Activated naive CD8-positive, alpha-beta T cell treated with anti-CD3 and anti-CD28 coated beads, Interleukin-2, amount 50 U/mL, for 24 hours (primary cell): Measurements from ENCODE around the gene ZDHHC7.
A peak's percentile ranks its signal among the peaks of the same experiment; 100 is the strongest.
"Not testable (repeated sequence)": the region's sequence is repeated elsewhere in the genome, so short reads cannot be mapped to it uniquely, and the experiment has no call there.

Experiments
- ATAC-seq: fragments of 150-1000 bp; cut with Tn5 transposase; one replicate; pipeline ENCODE4 v1.10.0; 2021
- DNase-seq: peaks from one replicate; pipeline ENCODE4 v3.0.0; 2021
- H3K27ac Mint-ChIP-seq: one replicate; pipeline ENCODE4 v1.8.0; 2021; ENCODE audit warnings: mild to moderate bottlenecking, mixed read lengths
- H3K27me3 Mint-ChIP-seq: one replicate; pipeline ENCODE4 v1.8.0; 2021; ENCODE audit warnings: mixed read lengths
- H3K36me3 Mint-ChIP-seq: one replicate; pipeline ENCODE4 v1.8.0; 2021; ENCODE audit warnings: low read depth, mixed read lengths
- H3K4me1 Mint-ChIP-seq: one replicate; pipeline ENCODE4 v1.8.0; 2021; ENCODE audit warnings: mixed read lengths
- H3K4me3 Mint-ChIP-seq: one replicate; pipeline ENCODE4 v1.8.0; 2021; ENCODE audit warnings: mild to moderate bottlenecking, moderate library complexity, mixed read lengths
- H3K9me3 Mint-ChIP-seq: one replicate; pipeline ENCODE4 v1.8.0; 2021; ENCODE audit warnings: mixed read lengths

The ZDHHC7 gene

DNA sequence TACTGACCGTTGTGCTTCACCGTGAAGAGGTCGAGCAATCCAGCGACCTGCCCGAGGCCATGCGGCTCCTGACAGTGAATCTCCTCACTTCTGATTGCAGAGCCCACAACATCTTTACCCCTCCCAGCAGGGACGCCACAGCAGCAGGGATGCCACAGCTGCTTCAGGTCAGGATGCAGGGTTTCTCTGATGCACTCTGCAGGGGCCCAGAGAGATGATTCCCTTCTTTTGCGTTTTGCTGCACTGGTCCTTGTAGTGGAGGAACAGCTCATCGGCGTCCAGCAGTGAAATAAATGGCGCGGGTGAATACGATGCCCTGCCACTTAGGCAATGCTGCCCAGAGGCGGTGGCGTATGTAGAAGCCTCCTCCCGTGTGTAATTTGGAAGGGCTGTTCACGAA lies 21.8 kb upstream of the ZDHHC7 start:
- Mint-ChIP-seq H3K36me3 (no peaks in the 10 kb centered on the region), H3K27ac (no peak overlapping the region), H3K27me3 (no peaks in the 10 kb centered on the region), H3K9me3 (no peaks in the 10 kb centered on the region), H3K4me1 (peaks cover 40% of the 10 kb centered on the region), H3K4me3 (no peak overlapping the region)
- DNase-seq, result no peak
- no peak for ATAC-seq

DNA sequence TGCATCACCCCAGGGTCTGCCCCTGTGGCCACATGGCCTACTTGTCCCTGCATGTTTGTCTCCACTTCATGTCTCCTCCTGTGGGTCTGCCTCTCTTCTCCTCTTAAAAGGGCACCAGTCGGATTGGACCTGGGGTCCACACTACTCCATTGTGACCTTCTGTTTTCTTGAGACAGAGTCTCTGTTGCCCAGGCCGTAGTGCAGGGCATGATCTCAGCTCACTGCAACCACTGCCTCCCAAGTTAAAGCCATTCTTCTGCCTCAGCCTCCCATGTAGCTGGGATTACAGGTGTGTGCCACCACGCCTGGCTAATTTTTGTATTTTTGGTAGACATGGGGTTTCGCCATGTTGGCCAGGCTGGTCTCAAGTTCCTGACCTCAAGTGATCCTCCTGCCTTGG lies 20.9 kb upstream of the ZDHHC7 start:
- peaks cover 41% of the 10 kb centered on the region for H3K4me1 Mint-ChIP-seq
- H3K27ac Mint-ChIP-seq, DNase-seq, H3K4me3 Mint-ChIP-seq, H3K9me3 Mint-ChIP-seq, ATAC-seq, H3K36me3 Mint-ChIP-seq, H3K27me3 Mint-ChIP-seq: not testable (repeated sequence)

DNA sequence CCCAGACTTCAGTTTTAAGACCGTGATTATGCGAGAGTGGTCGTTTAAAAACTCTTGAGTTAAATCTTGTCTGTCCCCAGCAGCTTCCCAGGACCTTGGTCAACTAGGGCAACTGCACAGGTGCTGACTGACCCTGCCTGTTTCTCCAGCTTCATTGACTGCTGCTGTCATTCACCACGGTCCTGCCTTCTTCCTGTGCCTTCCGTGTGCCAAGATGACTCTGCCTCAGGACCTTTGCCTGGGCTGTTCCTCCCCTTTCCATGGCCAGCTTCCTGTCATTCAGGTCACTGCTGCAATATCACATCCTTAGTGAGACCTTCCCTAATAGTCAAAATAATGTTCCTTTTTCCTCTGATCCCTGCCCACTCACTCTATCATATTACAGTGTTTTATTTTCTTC lies 20.1 kb upstream of the ZDHHC7 start:
- H3K4me1 Mint-ChIP-seq, result peaks cover 40% of the 10 kb centered on the region

DNA sequence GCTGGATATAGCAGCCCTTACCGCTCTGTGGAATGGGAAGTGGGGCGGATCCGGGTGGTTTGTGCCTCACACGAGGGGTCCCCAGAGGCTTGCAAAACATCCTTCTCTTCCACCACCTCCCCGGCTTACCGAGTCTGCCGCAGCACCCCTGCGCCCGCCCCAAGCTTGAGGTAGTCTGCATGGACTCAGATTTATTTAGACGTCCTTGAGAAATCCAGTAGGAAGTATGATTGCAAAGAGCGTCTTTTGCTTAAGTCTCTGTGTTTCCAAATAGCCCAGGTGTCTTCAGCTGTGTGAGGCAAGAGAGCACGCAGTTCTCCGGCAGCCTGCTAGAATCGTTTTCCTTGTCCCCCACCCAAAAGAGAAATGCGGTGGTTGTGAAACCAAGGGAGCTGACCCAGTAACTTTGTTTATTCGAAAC lies 18.7 kb upstream of the ZDHHC7 start:
- no peak for ATAC-seq
- no peak overlapping the region for H3K27ac Mint-ChIP-seq

More for the DNA sequence above, 20.1 kb upstream of the ZDHHC7 start:
- no peaks in the 10 kb centered on the region for H3K27me3 Mint-ChIP-seq
- no peaks in the 10 kb centered on the region for H3K36me3 Mint-ChIP-seq
- H3K27ac Mint-ChIP-seq, result no peak overlapping the region
- ATAC-seq (no peak), DNase-seq (no peak)
- no peak overlapping the region for H3K4me3 Mint-ChIP-seq
- no peaks in the 10 kb centered on the region for H3K9me3 Mint-ChIP-seq

DNA sequence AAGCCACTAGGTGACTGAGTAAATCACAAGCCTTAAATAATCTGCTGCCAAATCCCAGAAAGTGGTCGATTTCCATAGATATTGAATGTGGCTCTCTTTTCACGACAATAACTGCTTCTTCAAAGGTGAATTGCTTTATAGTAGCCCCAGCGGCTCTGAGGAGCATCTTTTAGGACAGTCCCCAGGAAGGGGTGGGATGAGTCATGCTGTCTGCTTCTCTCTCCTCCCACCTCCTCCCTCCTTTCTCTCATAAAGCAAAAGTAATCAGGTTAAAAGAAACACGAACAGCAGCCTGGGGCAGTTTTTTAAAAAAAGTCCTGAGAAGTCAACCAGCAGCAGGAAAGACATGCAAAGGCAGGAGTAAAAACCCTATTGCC lies 18.1 kb upstream of the ZDHHC7 start:
- no peaks in the 10 kb centered on the region for H3K27me3 Mint-ChIP-seq
- peak overlapping the region; percentile 87 for H3K27ac Mint-ChIP-seq
- no peaks in the 10 kb centered on the region for H3K9me3 Mint-ChIP-seq
- ATAC-seq, result peak; percentile 74
- DNase-seq, result peak; percentile 63
- H3K4me1 Mint-ChIP-seq, result peaks cover 44% of the 10 kb centered on the region
- peak overlapping the region; percentile 83 for H3K4me3 Mint-ChIP-seq
- no peaks in the 10 kb centered on the region for H3K36me3 Mint-ChIP-seq

More for the DNA sequence above, 18.7 kb upstream of the ZDHHC7 start:
- peak overlapping the region; percentile 83 for H3K4me3 Mint-ChIP-seq
- H3K9me3 Mint-ChIP-seq, result no peaks in the 10 kb centered on the region
- no peaks in the 10 kb centered on the region for H3K27me3 Mint-ChIP-seq
- DNase-seq, result no peak
- H3K4me1 Mint-ChIP-seq, result peaks cover 44% of the 10 kb centered on the region
- H3K36me3 Mint-ChIP-seq, result no peaks in the 10 kb centered on the region

DNA sequence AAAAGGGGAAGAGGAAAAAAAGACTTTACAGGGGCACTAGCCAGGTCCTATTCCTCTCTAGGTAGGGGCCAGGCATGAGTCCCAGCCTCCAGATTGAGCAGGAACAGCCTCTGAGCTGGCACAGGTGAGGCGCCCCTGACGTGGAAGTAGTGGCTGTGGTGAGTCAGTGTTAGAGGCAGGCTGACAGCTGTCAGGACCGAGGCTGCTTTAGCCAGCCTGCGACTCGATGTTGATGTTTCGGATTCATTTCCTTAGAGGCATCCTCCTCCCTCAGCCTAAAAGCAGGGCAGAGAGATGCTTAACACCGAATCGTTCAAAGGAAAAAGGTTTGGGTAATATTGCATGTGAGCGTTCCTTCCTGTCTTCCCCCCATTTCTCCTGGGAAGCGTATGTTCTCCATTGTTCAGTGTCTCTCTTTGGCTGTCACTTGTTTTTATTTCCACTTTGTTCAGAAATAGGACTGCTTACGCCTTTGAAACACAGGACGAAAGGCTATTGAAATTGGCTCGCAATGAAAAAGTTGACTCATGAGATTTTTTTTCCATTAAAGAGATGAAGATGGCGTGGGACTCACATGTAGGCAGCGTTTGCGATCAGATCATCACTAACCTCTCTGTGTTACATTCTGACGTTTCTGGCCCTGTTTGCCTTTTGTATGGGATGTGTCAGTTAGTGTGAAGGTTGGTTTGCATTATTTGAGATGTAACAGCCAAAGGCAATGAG lies 17.5 kb upstream of the ZDHHC7 start:
- peak overlapping the region; percentile 83 for H3K4me3 Mint-ChIP-seq
- peak; percentile 91 for ATAC-seq
- H3K27me3 Mint-ChIP-seq, result no peaks in the 10 kb centered on the region
- no peaks in the 10 kb centered on the region for H3K36me3 Mint-ChIP-seq
- peak overlapping the region; percentile 87 for H3K27ac Mint-ChIP-seq
- no peaks in the 10 kb centered on the region for H3K9me3 Mint-ChIP-seq
- H3K4me1 Mint-ChIP-seq, result peaks cover 44% of the 10 kb centered on the region
- DNase-seq, result peak; percentile 67

DNA sequence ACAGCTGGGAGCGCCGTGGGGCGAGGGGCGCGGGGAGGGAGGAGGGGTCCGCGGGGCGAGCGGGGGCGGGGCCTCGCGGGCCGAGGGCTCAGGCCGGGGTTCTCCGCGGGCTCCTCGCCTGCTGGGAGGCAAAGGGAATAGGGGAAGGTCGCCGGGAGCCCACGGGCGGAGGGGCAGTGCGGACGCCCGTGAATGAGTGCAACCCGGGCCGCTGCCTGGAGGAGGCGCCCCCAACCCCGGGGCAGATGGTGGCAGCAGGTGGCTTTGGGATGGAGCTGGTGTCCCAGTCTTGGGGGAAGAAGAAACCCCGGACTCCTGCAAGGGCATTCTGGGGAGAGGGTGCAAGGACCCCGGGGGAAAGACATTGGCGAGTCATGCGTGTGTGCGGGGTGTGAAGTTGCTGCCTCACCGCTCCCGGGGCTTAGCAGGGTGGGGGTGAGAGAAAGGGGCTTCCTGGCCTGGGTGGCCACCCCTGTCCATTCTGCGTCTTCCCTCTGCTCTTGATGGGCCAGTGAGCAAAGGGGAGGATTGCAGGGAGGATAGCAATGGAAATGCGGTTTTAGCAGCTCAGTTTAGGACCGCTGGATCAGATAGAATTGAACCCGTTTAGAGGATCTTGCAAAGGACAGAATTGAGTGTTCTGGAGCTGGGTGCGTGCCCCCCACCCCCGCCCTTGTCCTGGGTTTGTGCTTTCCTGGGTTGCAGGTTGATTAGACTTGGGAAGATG lies 16.8 kb upstream of the ZDHHC7 start:
- DNase-seq (peak; percentile 30), ATAC-seq (peak; percentile 1)
- H3K4me1 Mint-ChIP-seq, result peaks cover 44% of the 10 kb centered on the region
- H3K27ac Mint-ChIP-seq, result peak overlapping the region; percentile 87
- peak overlapping the region; percentile 83 for H3K4me3 Mint-ChIP-seq
- no peaks in the 10 kb centered on the region for H3K27me3 Mint-ChIP-seq
- H3K36me3 Mint-ChIP-seq, result no peaks in the 10 kb centered on the region
- H3K9me3 Mint-ChIP-seq, result no peaks in the 10 kb centered on the region

DNA sequence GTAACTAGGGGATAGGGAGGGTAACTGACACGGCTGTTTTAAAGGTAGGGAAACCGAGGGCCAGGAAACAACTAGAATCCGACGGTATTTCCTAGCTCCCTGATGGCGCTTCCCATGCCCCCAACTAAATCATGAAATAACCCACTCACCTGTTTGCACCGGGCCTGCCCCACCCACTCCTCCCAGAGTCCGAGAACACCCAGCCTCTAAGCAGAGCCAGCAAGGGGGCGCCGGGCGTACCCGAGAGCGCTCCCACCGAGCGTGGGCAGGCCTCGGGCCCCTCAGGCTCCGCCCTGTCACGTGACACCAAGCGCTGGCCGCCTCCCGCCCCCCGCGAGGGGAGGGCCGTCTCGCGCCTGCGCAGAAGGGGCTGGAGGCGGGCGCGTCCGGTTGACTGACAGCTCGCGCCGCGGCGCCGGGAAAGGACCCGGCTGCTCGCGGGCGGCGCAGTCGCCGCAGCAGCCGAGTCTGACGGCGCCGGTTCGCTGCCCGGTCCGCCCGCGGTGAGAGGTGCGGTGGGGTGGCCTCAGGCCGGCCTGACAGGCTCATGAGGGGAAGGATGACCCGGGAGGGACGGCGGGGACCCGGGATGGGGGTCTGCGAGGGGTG lies 16.1 kb upstream of the ZDHHC7 start, which contains the start of gene KIAA0513:
KIAA0513 (plus strand) TSS at position 447 of the 609 bp plus-strand sequence. CDS start 39,277 bp downstream, outside the sequence.
- H3K36me3 Mint-ChIP-seq, result no peaks in the 10 kb centered on the region
- H3K4me3 Mint-ChIP-seq, result peak within 1 kb of the TSS; percentile 83
- ATAC-seq (peak; percentile 31), DNase-seq (peak; percentile 98)
- no peaks in the 10 kb centered on the region for H3K9me3 Mint-ChIP-seq
- H3K27me3 Mint-ChIP-seq, result no peaks in the 10 kb centered on the region
- peak within 1 kb of the TSS; percentile 87 for H3K27ac Mint-ChIP-seq
- peaks cover 44% of the 10 kb centered on the region for H3K4me1 Mint-ChIP-seq

DNA sequence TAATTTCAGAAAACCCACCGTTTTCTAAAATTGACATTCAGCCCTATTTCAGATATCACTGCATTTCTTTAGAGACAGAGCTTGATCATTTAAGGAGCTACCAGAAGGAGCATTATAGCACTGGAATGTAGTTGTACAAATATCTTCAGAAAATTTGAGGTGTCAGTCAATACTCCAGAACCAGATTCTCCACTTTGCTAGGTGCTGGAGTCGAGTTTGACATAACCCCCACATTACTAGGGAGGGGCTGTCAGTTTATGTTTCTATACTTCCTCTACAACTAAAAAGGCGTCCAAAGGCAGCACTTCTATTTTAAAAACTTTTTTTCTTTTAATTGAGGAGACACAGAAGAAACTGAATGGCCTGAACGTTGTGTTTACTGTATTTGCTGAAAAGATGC lies 15.4 kb upstream of the ZDHHC7 start:
- DNase-seq (no peak), ATAC-seq (no peak)
- H3K36me3 Mint-ChIP-seq, result no peaks in the 10 kb centered on the region
- H3K4me1 Mint-ChIP-seq, result peaks cover 44% of the 10 kb centered on the region
- H3K27me3 Mint-ChIP-seq, result no peaks in the 10 kb centered on the region
- peak overlapping the region; percentile 39 for H3K27ac Mint-ChIP-seq
- peak overlapping the region; percentile 83 for H3K4me3 Mint-ChIP-seq
- no peaks in the 10 kb centered on the region for H3K9me3 Mint-ChIP-seq

DNA sequence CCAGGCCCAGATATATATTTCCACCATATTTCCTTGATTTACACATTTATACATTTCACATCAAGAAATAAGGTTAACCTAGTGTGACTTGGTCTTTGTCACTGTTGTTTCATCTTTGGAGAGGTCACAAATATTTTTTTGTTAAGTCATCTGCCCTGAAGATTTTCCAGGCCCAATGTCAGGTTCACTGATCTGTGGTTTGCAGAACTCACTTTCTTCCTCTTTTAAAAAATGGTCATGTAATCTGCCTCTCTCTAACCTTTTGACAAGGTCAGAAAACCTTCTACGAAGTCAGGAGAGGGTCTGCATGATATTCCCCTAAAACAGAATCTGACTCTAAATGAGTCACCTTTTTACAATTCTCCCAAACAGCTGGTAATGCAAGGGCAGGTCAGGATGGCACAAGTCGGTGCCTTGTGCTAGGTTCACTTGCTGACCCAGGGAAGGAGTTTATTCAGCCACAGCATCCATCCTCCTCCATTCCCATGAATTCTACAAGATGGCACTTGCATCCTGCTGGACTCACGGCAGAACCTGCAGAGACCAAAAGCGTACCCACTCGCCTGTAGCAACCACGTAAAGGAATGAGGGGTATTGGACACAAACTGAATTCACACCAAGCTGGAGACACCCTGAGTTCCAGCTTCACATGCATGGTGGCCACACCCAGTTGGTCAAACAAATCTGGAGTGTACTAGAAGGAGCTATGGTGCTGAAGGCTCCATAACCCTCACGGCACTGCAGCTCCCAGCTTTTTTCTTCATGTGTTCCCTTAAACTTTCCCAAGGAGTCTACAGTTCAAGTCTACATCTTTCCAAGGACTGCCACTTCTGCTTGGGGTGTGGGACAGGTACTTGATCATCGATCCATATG lies 14.7 kb upstream of the ZDHHC7 start:
- Mint-ChIP-seq H3K36me3 (no peaks in the 10 kb centered on the region), H3K27me3 (no peaks in the 10 kb centered on the region), H3K4me1 (peaks cover 44% of the 10 kb centered on the region), H3K27ac (peak overlapping the region; percentile 39), H3K9me3 (no peaks in the 10 kb centered on the region), H3K4me3 (peak overlapping the region; percentile 83)
- no peak for DNase-seq
- no peak for ATAC-seq

DNA sequence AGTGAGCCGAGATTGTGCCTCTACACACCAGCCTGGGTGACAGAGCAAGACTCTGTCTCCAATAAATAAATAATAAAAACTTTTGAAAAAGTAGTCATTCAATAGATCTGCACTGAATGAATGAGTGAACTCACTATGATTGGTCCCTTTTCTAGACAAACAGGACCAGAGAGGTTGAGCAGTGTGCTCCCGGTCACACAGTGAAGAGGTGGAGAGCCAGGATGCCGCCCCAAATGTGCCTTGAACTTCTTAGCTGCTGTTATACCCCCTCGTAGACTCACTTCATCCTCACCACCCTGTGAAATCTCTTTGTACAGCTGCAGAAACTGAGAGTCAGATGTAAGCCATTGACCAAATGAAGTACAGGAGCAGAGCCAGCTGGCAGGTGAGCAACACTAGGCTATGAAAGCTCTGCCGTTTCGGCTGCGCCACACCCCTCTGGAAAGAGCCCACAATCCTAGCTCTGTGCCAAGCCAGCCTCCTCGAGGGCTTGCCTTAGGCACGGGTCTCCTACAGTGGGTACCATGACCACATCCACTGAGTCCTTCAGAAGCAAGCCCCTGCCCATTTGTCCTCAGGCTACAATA lies 8.4 kb upstream of the ZDHHC7 start:
- Mint-ChIP-seq H3K36me3 (no peaks in the 10 kb centered on the region), H3K27me3 (peaks cover 2% of the 10 kb centered on the region), H3K4me3 (no peak overlapping the region), H3K4me1 (peaks cover 28% of the 10 kb centered on the region), H3K27ac (no peak overlapping the region), H3K9me3 (no peaks in the 10 kb centered on the region)
- DNase-seq (no peak), ATAC-seq (no peak)

DNA sequence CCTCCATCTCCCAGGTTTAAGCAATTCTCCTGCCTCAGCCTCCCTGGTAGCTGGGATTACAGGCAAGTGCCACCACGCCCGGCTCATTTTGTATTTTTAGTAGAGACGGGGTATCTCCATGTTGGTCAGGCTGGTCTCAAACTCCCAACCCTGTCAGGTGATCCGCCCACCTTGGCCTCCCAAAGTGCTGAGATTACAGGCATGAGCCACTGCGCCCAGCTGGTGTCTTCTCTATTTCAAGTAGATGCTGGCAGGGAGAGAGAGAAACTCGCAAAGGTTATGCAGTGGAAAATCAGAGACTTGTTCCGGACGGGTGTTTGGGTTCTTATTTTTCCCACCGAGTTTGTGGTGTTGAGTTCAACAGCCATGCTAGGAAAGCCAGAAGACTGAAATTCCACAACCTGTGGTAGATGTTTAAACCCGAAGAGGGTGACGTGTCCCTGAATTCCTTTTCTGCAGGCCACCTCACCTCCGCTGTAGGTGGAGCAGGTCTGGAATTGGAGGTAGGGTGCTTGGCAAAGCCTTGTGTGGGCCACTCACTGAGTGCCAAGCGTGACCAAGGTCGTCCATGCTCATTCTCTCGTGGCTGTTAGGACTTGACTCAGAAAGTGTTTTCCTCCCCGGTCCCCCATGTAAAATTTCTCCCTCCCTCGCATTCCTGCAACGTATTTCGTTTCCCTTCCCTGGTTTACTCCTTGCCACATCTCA lies 7.3 kb upstream of the ZDHHC7 start:
- DNase-seq (no peak), ATAC-seq (no peak)
- H3K27me3 Mint-ChIP-seq, result peaks cover 2% of the 10 kb centered on the region
- no peaks in the 10 kb centered on the region for H3K9me3 Mint-ChIP-seq
- H3K4me3 Mint-ChIP-seq, result no peak overlapping the region
- no peak overlapping the region for H3K27ac Mint-ChIP-seq
- no peaks in the 10 kb centered on the region for H3K36me3 Mint-ChIP-seq
- peaks cover 28% of the 10 kb centered on the region for H3K4me1 Mint-ChIP-seq

DNA sequence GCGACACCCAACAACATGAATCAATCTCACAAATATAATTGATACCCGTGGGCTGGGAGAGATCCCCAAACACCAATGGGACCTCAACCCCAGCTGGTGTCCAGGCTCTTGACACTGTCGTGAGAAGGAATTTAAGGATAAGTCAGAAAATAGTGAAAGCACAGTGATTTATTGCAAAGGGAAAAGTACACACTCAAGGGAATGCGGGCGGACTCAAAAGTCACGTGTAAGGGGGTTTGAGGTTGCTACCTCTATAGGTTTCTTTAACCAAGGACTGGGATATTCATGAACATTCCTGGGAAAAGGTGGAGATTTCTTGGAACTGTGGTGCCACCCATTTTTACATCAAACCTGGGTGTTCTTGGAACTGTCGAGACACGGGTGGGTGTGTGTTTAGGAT lies 6.3 kb upstream of the ZDHHC7 start:
- H3K9me3 Mint-ChIP-seq, result no peaks in the 10 kb centered on the region
- H3K36me3 Mint-ChIP-seq, result no peaks in the 10 kb centered on the region
- ATAC-seq (no peak), DNase-seq (no peak)
- H3K27ac Mint-ChIP-seq, result no peak overlapping the region
- peaks cover 2% of the 10 kb centered on the region for H3K27me3 Mint-ChIP-seq
- peaks cover 28% of the 10 kb centered on the region for H3K4me1 Mint-ChIP-seq
- H3K4me3 Mint-ChIP-seq, result no peak overlapping the region
